DMS114 treated with DMSO at 0.1 percent for 48 hours (cell line): Measurements from ENCODE around the gene PBRM1.
"Not testable (repeated sequence)": the region's sequence is repeated elsewhere in the genome, so short reads cannot be mapped to it uniquely, and the experiment has no call there.

Source experiments
- DNase-seq: peaks from one replicate; lab custom pipeline; 2025; ENCODE audit not compliant: unreplicated experiment; lab: John Stamatoyannopoulos, UW

Gene PBRM1

GRCh38 chr3:52704611-52705437 is 19.1 kb upstream of the PBRM1 start:
- no peak for DNase-seq

GRCh38 chr3:52703341-52703740 is 17.6 kb upstream of the PBRM1 start:
- DNase-seq: no peak

- DNase-seq: no peak
Measured at GRCh38 chr3:52697632-52697965, 11.9 kb upstream of the PBRM1 start.

GRCh38 chr3:52696830-52697631 is 11.3 kb upstream of the PBRM1 start:
- DNase-seq: no peak

- no peak for DNase-seq
Measured at GRCh38 chr3:52695798-52696671, 10.3 kb upstream of the PBRM1 start.

GRCh38 chr3:52694528-52695189 is 8.9 kb upstream of the PBRM1 start:
- no peak for DNase-seq

- DNase-seq: no peak
Measured at GRCh38 chr3:52693071-52693470, 7.4 kb upstream of the PBRM1 start.

- no peak for DNase-seq
Measured at GRCh38 chr3:52690560-52690959, 4.8 kb upstream of the PBRM1 start.

GRCh38 chr3:52689151-52689550 is 3.4 kb upstream of the PBRM1 start:
- DNase-seq: no peak

GRCh38 chr3:52688266-52688665 is 2.6 kb upstream of the PBRM1 start:
- no peak for DNase-seq

GRCh38 chr3:52685285-52685708 is 416 bp downstream of the PBRM1 start:
- DNase-seq: peak; percentile 41

GRCh38 chr3:52684184-52684583 is 1.5 kb downstream of the PBRM1 start:
- no peak for DNase-seq

- no peak for DNase-seq
Measured at GRCh38 chr3:52683611-52684010, 2.1 kb downstream of the PBRM1 start.

GRCh38 chr3:52682016-52682415 is 3.7 kb downstream of the PBRM1 start:
- no peak for DNase-seq

- DNase-seq: no peak
Measured at GRCh38 chr3:52681596-52681995, 4.1 kb downstream of the PBRM1 start.

GRCh38 chr3:52679811-52680210 is 5.9 kb downstream of the PBRM1 start:
- DNase-seq: no peak

GRCh38 chr3:52679199-52679538 is 6.5 kb downstream of the PBRM1 start:
- DNase-seq: no peak

- no peak for DNase-seq
Measured at GRCh38 chr3:52678265-52679198, 7.2 kb downstream of the PBRM1 start.

- not testable (repeated sequence) for DNase-seq
Measured at GRCh38 chr3:52676201-52676600, 9.5 kb downstream of the PBRM1 start.

GRCh38 chr3:52671676-52672075 is 14.0 kb downstream of the PBRM1 start:
- DNase-seq: no peak
